GM18870 (cell line): Measurements from ENCODE around the gene SLC2A11.
"Not testable (repeated sequence)": the region's sequence is repeated elsewhere in the genome, so short reads cannot be mapped to it uniquely, and the experiment has no call there.

ENCODE experiments used
- ATAC-seq: cut with Tn5 transposase; IDR thresholded peaks from one replicate; pipeline ENCODE4 v1.9.1; 2021; ENCODE audit warnings: moderate library complexity; ENCODE audit not compliant: unreplicated experiment

The SLC2A11 gene

DNA sequence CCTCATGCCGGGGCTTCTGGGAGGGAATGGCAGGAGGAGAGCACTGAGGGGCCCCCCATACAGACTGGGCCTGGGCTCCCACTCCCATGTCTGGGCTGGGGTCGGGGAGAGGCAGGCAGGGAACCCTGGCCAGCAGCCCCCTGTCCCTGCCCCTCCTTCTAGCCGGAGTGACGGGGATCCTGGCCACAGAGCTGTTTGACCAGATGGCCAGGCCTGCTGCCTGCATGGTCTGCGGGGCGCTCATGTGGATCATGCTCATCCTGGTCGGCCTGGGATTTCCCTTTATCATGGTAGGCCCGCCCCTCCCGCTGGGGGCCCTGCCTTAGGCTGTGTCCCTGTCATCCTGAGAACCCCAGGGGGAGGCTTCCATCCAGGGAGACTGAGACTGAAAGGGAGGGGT is 26.5 kb downstream of the SLC2A11 start:
- no peak for ATAC-seq

DNA sequence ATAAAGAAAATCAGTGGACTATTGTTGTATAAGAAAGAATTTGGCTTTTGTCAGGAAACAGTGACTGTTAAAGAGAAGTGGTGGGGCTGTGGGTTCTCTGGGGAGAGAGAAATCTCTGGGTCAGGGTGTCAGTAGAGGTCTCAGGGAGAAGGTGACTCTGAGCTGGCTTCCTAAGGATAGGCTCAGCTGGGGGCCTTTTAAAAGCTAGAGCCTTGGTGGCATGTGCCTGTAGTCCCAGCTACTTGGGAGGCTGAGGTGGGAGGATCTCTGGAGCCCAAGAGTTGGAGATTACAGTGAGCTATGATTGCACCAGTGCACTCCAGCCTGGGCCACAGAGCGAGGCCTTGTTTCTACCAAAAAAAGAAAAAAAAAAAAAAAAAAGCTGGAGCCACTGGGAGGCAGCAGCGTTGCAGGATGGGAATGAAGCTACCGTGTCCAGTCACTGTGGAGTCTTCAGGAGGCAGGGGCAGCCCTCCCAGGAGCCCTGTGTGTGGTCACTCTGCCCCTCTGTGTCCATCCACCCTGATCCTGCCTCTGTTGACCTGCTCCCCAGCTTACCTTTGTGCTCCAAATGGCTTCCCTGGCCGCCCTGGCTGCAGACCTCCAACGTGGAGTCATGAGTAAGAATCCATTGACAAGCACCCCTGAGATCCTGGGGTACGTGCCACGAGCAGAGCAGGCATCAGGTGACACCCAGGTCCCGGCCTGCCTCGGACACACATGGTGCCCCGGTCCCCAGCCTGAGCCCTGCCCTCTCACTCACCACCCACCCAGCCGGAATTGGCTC is 31.1 kb downstream of the SLC2A11 start:
- ATAC-seq, result no peak

- no peak for ATAC-seq
Measured at GRCh38 chr22:23889620-23890019, 31.9 kb downstream of the SLC2A11 start.

DNA sequence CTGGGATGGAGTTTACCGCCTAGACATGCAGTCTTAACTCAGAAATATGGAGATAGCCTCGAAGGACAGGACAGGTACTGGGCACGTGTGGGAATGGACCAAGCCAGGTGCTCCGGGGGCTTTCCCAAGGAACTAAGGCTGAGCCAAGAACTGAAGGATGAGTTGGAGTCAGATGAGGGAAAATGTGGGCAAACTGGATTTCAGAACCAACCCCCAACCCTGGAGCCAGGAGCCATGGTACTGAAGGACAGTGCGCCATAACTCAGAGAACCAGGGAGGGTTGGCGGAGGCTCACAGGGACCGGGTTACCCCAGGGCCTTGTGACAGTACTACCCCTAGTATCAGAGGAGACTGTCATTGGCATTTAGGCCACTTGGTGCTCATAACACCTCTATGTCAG is 34.1 kb downstream of the SLC2A11 start:
- ATAC-seq, result no peak

DNA sequence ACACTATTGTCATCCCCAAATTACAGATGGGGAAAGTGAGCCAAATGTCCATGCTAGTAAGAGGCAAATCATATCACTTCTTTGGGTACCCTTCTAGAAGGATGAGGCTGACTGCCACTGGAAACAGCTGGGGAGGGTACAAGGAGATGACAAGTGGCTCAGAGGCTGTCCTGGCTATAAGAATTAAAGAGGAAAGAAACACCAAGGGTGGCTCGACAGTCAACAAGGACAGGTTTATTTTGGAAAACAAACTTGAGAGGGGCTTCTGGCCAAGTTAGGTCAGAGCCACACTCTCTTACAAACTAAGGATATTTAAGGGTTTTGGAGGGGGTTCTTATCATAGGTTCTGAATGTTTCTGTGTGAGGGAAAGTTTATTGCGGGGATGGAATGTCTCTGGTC is 34.5 kb downstream of the SLC2A11 start:
- ATAC-seq, result no peak

DNA sequence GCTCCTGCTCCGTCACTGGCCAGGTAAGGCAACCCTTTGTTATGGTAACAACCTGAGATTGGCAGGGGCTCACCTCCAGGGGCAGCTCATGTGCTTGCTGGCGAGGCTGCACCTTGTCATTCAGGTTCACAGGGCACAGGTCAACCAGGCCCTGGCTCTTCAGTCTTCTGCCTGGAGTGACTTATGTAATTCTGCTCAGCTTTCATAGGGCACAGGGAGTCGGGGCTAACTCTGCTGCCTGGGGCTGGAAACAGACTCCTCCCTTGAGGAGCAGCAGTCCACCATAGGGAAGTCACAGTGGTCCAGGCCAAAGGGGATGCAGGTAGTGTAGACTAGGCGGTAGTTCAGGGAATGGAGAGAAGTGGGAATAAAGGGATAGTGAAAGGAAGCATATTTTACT is 35.0 kb downstream of the SLC2A11 start:
- no peak for ATAC-seq

DNA sequence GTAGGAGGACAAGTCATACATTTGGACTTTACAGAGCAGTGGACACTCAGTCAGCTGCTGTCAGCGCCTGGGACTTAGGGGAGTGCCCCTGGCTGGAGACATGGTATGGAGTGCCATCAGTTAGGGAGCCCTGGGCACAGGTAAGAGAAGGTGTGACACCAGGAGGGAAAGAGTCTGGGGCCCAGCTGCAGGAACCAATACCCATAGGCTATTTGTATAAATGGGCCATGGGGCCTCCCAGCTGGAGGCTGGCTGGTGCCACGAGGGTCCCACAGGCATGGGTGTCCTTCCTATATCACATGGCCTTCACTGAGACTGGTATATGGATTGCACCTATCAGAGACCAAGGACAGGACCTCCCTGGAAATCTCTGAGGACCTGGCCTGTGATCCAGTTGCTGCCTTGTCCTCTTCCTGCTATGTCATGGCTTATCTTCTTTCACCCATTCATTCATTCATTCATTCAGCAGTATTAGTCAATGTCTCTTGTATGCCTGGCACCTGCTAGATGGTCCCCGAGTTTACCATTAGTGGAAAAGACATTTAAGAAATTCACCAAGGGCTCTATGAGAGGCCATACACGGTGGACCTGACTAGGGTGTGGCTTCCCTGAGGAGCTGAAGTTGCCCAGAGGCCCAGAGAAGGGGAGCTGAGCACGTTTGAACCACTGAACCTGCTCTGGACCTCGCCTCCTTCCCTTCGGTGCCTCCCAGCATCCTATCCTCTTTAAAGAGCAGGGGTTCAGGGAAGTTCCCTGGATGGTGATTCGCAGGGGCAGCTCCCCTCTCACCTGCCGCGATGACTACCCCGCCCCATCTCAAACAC is 35.7 kb downstream of the SLC2A11 start:
- ATAC-seq, result no peak

DNA sequence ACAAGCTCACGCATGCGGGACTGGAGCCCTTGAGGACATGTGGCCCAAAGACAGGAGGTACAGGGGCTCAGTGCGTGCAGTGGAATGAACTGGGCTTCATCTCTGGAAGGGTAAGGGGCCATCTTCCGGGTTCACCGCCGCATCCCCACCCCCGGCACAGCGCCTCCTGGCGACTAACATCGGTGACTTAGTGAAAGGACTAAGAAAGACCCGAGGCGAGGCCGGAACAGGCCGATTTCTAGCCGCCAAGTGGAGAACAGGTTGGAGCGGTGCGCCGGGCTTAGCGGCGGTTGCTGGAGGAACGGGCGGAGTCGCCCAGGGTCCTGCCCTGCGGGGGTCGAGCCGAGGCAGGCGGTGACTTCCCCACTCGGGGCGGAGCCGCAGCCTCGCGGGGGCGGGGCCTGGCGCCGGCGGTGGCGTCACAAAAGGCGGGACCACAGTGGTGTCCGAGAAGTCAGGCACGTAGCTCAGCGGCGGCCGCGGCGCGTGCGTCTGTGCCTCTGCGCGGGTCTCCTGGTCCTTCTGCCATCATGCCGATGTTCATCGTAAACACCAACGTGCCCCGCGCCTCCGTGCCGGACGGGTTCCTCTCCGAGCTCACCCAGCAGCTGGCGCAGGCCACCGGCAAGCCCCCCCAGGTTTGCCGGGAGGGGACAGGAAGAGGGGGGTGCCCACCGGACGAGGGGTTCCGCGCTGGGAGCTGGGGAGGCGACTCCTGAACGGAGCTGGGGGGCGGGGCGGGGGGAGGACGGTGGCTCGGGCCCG is 36.5 kb downstream of the SLC2A11 start, which contains the start of gene MIF:
MIF (plus strand) TSS at position 439 of the 765 bp plus-strand sequence; CDS start at position 531, 92 bp downstream.
- ATAC-seq, result peak; percentile 57

GRCh38 chr22:23894710-23895598 is 37.3 kb downstream of the SLC2A11 start:
- peak; percentile 2 for ATAC-seq

DNA sequence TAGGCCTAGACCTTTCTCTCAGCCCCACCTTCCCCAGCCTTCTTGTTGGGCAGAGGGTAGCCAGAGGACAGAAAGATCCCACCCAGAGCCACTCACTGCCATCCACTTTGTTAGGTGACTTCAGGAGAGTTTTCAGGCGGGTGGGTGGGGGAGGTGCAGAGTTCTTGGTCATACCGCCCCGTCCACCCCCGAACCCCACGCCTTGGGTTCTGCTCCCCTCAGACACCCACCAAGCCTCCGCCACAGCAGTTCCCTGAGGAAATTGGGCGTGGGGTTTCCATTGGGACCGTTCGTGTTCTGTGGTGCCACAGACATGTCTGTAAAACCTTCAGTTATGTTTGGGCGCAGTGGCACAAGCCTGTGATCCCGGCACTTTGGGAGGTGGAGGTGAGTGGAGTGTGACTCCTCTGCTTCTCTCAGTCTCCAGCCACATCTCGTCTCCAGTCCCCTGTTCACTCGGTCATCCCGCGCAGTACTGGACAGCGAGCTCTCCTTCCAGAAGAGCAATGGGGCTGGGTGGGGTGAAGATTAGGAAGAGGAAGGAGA is 38.0 kb downstream of the SLC2A11 start:
- no peak for ATAC-seq

DNA sequence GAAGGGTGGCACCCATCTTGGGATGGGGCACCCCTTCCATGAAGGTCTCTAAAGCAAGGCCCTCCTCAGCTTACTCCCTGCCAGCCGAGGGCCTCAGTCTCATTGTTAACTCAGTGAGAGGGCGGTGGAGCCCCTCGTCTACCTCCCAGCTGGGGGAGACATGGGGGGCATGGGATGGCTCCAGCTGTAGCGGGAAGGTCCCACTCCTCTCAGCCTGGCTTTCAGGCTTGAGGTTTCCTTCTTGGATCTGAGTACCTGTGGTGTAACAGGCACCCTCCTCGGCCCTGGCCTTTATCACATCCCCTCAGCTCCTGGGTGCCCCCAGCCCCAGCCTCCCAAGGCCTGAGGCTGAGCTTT is 38.5 kb downstream of the SLC2A11 start:
- no peak for ATAC-seq

DNA sequence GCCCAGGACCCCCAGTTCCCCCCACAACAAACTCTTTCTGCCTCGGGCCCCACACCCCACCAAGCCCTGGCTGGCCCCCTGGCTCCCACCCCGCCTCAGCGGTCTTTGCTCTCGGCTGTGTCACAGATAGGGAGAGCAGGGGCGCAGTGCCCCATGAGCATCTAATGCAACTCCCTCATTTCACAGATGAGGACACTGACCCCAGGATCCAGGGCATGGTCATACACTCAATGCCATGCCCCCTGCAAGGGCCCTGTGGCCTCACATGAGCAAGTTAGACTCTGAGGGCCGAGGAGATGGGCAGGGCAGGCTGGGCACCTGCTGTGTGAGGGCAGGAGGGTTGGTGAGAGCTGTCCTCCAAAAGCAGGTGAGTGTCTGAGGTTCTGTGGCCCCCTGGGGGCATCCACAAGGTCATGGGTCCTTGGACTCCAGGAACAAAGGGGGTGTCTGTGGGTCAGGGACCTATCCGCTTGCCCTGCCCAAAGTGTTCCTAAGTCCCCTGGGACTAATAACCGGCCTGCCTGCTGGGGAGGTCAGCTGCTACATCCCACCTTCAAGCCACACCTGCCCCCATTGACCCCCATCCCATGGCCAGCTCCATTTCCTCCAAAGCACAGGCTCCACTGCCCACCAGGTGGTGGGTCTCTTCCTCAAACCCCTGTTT is 39.0 kb downstream of the SLC2A11 start:
- ATAC-seq, result no peak

GRCh38 chr22:23897320-23897719 is 39.6 kb downstream of the SLC2A11 start:
- ATAC-seq, result no peak

DNA sequence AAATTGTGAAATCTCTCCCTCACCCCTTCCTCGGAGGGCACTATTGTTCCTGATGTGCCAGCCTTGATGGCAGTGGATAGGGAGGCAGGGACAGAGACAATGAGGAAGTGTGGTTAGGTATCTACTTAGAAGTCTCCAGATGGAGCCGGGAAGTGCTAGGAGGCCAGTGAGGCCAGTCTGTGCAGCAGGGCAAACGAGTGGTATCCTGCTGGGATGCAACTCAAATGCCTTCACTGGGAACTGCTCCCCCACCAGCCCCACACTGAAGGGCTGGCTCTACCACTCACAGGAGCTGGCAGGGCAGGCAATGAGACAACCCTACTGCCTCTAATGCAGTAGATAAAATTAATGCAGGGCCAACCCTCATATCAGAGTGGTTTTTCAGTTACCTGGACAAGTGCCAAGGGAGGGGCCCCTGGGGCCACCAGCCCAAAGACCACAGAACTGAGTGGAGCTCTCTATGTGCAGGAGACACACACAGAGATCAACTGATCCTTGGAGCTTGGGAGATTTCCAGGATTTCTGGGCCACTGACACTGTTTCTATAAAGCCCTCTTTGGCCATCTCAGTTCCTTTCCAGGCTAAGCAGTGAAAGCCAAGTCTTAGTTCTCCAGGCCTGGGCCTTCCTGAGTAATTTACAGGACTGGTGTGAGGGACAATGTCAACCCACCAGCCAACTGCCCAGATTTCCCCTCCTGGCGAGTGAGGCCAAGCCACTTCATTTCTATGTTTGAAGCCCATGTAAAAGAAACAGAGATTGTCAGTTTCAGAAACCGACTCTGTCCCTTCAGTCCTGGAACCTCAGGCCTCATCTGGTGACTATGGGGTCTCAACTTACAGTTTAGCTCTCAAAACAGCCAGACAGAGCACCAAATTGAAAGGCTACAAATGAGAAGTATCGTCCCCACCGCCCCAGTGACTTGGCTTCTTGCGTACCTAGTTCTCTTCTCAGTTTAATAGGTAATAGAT is 40.6 kb downstream of the SLC2A11 start:
- no peak for ATAC-seq

DNA sequence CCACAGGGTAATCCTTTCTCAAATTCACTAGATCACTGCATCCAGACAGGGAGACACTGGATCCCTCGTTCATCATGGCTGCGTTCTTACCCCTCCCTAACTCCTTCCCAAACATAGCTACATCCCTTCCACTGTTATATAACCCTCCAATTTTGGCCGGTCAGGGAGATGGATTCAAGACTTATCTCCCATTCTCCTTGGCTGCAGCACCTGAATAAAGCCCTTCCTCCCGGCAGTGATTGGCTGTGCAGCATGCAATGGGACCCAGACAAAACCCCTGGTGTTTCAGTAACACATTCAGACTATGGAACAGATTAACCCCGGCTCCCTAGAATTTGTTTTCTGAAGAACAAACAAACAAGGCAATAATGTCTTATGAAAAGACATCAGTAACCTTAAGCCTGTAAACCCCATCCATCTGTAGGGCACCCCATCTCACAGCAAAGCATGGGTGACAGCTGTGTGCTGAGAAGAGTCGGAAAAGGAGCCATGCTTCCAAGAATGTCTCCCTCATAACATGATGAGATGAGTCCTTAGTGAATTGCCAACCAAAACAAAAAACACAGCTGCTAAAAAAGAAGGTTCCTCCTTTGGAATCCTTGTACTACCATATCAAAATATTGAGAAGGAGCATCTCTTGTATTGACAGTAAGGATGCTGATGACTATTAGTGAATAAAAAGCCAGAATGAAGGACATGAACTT is 41.5 kb downstream of the SLC2A11 start:
- no peak for ATAC-seq

GRCh38 chr22:23900227-23900626 is 42.6 kb downstream of the SLC2A11 start:
- ATAC-seq, result not testable (repeated sequence)

GRCh38 chr22:23901600-23901999 is 43.9 kb downstream of the SLC2A11 start:
- no peak for ATAC-seq
